ENCODE measurements around the gene SYS1. TPM values are rescaled to one million over a fixed set of nuclear protein-coding genes. Genes with fewer than 3 reads are reported as not detected.

SYS1 gene
- total and polyA plus RNA-seq, 2 donors (not counting 3 experiments of a cell fraction or from before 2014, with no cell fraction given): 27.4 to 79.6 TPM

DNA sequence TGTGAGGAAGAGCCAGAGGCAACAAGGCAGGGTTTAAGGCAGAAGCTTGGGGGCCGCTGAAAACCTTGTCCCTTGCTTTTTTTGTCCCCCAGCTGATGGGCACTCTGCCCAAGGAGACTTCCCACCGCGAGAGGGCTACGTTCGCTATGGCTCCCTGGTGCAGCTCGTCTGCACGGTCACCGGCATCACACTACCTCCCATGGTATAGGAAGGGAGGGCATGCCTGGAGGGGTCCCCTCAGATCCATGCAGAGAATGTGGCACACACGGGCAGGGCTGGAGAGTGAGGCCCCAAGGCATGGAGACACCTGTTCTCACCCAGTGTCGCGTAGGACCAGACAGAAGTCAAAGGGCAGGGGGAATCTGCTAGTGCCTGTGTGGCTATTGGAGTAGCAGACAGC lies 49.0 kb upstream of the SYS1 start:
- H3K9me1 ChIP-seq (replicated peaks; ENCODE audit: control insufficient read depth, extremely low read depth, insufficient read depth, low read length): no peaks in the 10 kb centered on the region
- CTCF ChIA-PET: interaction anchor here (0.9 to 2.9 kb wide), 6 partner anchors 22 to 457 kb away, joined by 3 to 57 read pairs (median 10); partner anchors contain the start of gene SYS1
- H3K9ac ChIP-seq (replicated peaks; ENCODE audit: extremely low read depth, insufficient read depth, low read length): no peak overlapping the region
- peaks cover 23 to 24% of the 10 kb centered on the region in 2 experiments for H3K27me3 ChIP-seq (ENCODE audit: control insufficient read depth in 2 of 2, insufficient read depth in 2 of 2, low read length in 2 of 2)
- no peak overlapping the region for H2AFZ ChIP-seq (ENCODE audit: low read depth, low read length)
- no peak overlapping the region for H3K4me2 ChIP-seq (ENCODE audit: insufficient read depth, low read length)
- no peaks in the 10 kb centered on the region for H3K79me2 ChIP-seq (ENCODE audit: control insufficient read depth, insufficient read depth, low read length)
- H3K4me3 ChIP-seq (replicated peaks in 1 of 3; ENCODE audit: insufficient read depth in 1 of 3, low read depth in 1 of 3, low read length in 3 of 3): no peak overlapping the region
- no peaks in the 10 kb centered on the region for H3K9me3 ChIP-seq (replicated peaks; ENCODE audit: control insufficient read depth, insufficient read depth, low read length)
- no peaks in the 10 kb centered on the region for H4K20me1 ChIP-seq (replicated peaks; ENCODE audit: control insufficient read depth, extremely low read depth, insufficient read depth, low read length)
- no TSS peak for BruUV-seq (replicated peaks)
- POLR2A ChIA-PET: no interaction called here
- no peak for FAIRE-seq
- intact Hi-C loops (cut with micrococcal nuclease): no loop called here
- no peaks in the 10 kb centered on the region for H3K4me1 ChIP-seq (ENCODE audit: control insufficient read depth, extremely low read depth, insufficient read depth, low read length)
- no peak for TF ChIP-seq POLR2AphosphoS5 (IDR thresholded peaks at IDR 0.05; ENCODE audit: insufficient read depth, low read depth, low read length)
- TF ChIP-seq, protein P1, sequence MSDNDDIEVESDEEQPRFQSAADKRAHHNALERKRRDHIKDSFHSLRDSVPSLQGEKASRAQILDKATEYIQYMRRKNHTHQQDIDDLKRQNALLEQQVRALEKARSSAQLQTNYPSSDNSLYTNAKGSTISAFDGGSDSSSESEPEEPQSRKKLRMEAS (IDR thresholded peaks at IDR 0.05; ENCODE audit: insufficient read depth, insufficient read length): no peak
- no peak overlapping the region for H3K27ac ChIP-seq (ENCODE audit: insufficient read depth, low read depth, low read length)
- no peak for DNase-seq (ENCODE audit: low read depth, low spot score)
- no peaks in the 10 kb centered on the region for H3K36me3 ChIP-seq (ENCODE audit: control insufficient read depth in 2 of 2, extremely low read depth in 1 of 2, insufficient read depth in 2 of 2, low read length in 2 of 2)
- dilution Hi-C loops (cut with MboI; ENCODE audit: extremely low pct_ligation_motif_present, low sequenced_read_pairs): no loop called here

DNA sequence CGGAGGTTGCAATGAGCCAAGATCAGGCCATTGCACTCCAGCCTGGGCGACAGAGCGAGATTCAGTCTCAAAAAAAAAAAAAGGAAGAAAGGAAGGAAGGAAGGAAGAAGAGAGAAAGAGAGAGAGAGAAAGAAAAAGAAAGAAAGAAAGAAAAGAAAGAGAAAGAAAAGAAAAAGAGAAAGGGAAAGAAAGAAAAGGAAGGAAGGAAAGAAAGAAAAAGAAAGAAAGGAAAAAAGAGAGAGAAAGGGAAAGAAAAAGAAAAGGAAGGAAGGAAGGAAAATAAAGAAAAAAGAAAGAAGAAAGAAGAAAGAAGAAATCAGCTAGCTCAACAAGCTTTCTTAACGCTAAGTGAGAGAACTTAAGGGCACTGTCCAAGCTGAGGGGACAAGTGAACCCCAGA lies 47.3 kb upstream of the SYS1 start:
- intact Hi-C loops (cut with micrococcal nuclease): no loop called here
- no peaks in the 10 kb centered on the region for H3K9me1 ChIP-seq (replicated peaks; ENCODE audit: control insufficient read depth, extremely low read depth, insufficient read depth, low read length)
- BruUV-seq (replicated peaks): no TSS peak
- CTCF ChIA-PET: interaction anchor here (1.0 to 15.2 kb wide), 7 partner anchors 22 to 456 kb away, joined by 3 to 389 read pairs (median 8); partner anchors contain the start of gene SYS1
- DNase-seq (ENCODE audit: low read depth, low spot score): no peak
- no peaks in the 10 kb centered on the region for H3K9me3 ChIP-seq (replicated peaks; ENCODE audit: control insufficient read depth, insufficient read depth, low read length)
- peaks cover 23 to 24% of the 10 kb centered on the region in 2 experiments for H3K27me3 ChIP-seq (ENCODE audit: control insufficient read depth in 2 of 2, insufficient read depth in 2 of 2, low read length in 2 of 2)
- POLR2A ChIA-PET: no interaction called here
- no peaks in the 10 kb centered on the region for H3K4me1 ChIP-seq (ENCODE audit: control insufficient read depth, extremely low read depth, insufficient read depth, low read length)
- H3K36me3 ChIP-seq (ENCODE audit: control insufficient read depth in 2 of 2, extremely low read depth in 1 of 2, insufficient read depth in 2 of 2, low read length in 2 of 2): no peaks in the 10 kb centered on the region
- TF ChIP-seq CTCF (IDR thresholded peaks at IDR 0.05; ENCODE audit: extremely low read depth in 1 of 2, insufficient read depth in 1 of 2, low read depth in 1 of 2, low read length in 2 of 2): no peak
- no peak for TF ChIP-seq FOS (IDR thresholded peaks at IDR 0.05; ENCODE audit: borderline replicate concordance, insufficient read depth, low read length)
- no peak for TF ChIP-seq EZH2 (IDR thresholded peaks at IDR 0.05; ENCODE audit: borderline replicate concordance, low read depth, low read length, severe bottlenecking)
- TF ChIP-seq, protein P1 (IDR thresholded peaks at IDR 0.05; ENCODE audit: insufficient read depth, insufficient read length): no peak
- no peak for TF ChIP-seq MYC (IDR thresholded peaks at IDR 0.05; ENCODE audit: low read depth, low read length)
- no peak for TF ChIP-seq GATA2 (IDR thresholded peaks at IDR 0.05; ENCODE audit: insufficient read depth, insufficient read length, low read depth, low read length)
- no peak for TF ChIP-seq JUN (IDR thresholded peaks at IDR 0.05; ENCODE audit: borderline replicate concordance, insufficient read depth, insufficient read length, low read depth)
- no peak for TF ChIP-seq POLR2A (IDR thresholded peaks at IDR 0.05; ENCODE audit: low read depth, low read length)
- TF ChIP-seq POLR2AphosphoS5 (IDR thresholded peaks at IDR 0.05; ENCODE audit: insufficient read depth, low read depth, low read length): no peak
- H3K9ac ChIP-seq (replicated peaks; ENCODE audit: extremely low read depth, insufficient read depth, low read length): no peak overlapping the region
- no peak overlapping the region for H2AFZ ChIP-seq (ENCODE audit: low read depth, low read length)
- no peak overlapping the region for H3K27ac ChIP-seq (ENCODE audit: insufficient read depth, low read depth, low read length)
- H3K4me2 ChIP-seq (ENCODE audit: insufficient read depth, low read length): no peak overlapping the region
- FAIRE-seq: no peak
- no peaks in the 10 kb centered on the region for H3K79me2 ChIP-seq (ENCODE audit: control insufficient read depth, insufficient read depth, low read length)
- dilution Hi-C loops (cut with MboI; ENCODE audit: extremely low pct_ligation_motif_present, low sequenced_read_pairs): no loop called here
- H4K20me1 ChIP-seq (replicated peaks; ENCODE audit: control insufficient read depth, extremely low read depth, insufficient read depth, low read length): no peaks in the 10 kb centered on the region
- H3K4me3 ChIP-seq (replicated peaks in 1 of 3; ENCODE audit: insufficient read depth in 1 of 3, low read depth in 1 of 3, low read length in 3 of 3): no peak overlapping the region
